8988T (cell line): ENCODE results near the gene MAIP1.
A peak's percentile ranks its signal among the peaks of the same experiment; 100 is the strongest.

Experiments used
- DNase-seq: peaks from one replicate; pipeline ENCODE4 v3.0.0; 2011

MAIP1 gene

GRCh38 chr2:199950396-199950795 is 5.0 kb upstream of the MAIP1 start:
- no peak for DNase-seq

DNA sequence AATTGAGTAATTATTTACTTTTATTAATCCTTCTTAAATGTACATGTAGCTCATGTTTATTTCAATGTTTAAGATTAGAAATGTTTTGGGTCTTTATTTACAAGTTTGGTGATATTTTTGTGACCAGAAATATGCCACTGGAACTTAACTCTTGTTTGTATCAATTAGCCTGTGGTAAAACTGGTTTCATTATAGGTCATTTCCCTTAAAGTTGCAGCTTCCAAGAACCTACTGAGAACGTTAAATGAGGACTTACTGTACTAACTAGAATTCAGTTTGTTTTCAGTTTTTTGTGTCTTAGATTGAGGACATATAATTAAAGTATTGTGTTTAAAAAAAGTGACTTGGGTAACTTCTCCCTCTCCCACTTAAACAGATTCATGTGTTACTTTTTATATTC is 4.4 kb upstream of the MAIP1 start:
- DNase-seq: no peak

DNA sequence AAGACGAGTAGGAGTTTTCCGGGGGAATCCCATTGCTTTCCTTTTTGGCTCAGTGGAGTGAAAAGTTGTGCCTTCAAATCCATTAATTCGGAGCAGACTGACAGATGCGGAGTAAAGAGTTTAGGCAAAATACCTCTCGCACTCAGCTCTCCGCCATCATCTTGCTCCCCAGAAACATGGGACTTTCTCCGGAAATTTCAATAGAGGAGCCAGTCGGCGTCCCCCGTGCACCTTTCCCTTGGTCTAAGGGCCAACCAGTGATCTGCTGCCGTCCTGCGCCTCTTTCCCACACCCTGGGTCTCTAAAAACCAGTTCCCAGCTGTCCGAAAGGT is 409 bp upstream of the MAIP1 start:
- peak; percentile 39 for DNase-seq

GRCh38 chr2:199956062-199956380 is 639 bp downstream of the MAIP1 start:
- no peak for DNase-seq

- DNase-seq: no peak
Measured at GRCh38 chr2:199958014-199958413, 2.6 kb downstream of the MAIP1 start.

DNA sequence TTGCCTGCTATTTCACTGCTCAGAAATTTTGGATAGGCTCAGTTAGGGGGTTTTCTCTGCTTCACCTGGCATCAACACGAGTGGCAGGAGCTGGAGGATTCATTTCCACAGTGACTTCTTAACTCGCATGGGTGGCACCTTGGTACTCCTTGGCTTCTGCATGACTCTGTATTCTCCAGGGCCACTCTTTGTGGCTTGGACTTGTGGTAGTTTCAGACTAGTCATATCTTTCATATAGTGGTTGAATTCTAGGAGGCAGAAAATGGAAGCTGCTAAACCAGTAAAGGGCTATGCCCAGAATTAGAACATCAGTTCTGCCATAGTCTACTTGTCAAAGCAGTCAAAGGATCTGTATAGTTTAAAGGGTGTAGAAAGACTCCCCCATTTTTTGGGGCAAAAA is 6.8 kb downstream of the MAIP1 start:
- DNase-seq: no peak

GRCh38 chr2:199966405-199966804 is 11.0 kb downstream of the MAIP1 start:
- no peak for DNase-seq

- no peak for DNase-seq
Measured at GRCh38 chr2:199966976-199967375, 11.6 kb downstream of the MAIP1 start.

DNA sequence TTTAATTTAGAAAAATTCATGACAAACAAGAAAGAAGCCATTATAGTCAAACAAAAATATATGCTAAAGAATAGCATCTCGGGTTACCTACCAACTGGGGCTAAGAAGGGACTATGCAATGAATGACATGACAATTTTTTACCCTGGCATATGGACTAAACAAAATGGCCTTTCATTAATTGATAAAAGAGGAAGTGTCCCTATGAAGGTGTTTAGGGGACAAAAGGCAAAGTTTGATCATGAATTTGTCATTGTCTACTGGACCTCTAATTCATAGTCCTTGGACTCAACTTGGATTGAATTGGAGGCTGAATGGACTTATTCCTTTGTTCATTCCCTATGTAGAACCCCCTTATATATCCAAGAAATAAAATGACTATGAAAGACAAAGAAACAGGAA is 12.7 kb downstream of the MAIP1 start:
- DNase-seq: no peak

GRCh38 chr2:199972088-199972626 is 16.8 kb downstream of the MAIP1 start:
- no peak for DNase-seq

GRCh38 chr2:199973703-199974102 is 18.3 kb downstream of the MAIP1 start:
- DNase-seq: no peak

- DNase-seq: no peak
Measured at GRCh38 chr2:199975273-199975895, 20.0 kb downstream of the MAIP1 start.

DNA sequence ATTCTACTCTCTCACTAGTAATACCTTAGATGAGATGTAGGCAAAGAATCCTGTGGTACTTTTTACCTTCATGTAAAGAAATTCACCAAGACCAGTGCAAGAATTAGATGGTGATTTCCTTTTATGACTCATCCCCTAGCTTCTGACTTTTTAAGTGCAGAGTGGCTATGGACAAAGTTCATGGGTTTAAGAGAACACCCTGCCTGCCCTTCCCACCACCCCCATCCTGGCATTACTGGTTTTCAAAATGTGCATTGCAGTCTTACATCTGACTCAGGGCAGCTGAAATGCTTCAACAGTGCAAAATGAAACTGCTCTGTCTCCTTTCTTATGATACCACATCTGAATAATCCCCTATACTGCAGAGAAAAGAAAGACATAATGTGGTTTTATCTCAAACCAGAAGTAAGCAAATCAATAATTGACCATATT is 22.6 kb downstream of the MAIP1 start:
- DNase-seq: no peak

- DNase-seq: no peak
Measured at GRCh38 chr2:199979398-199979797, 24.0 kb downstream of the MAIP1 start.

DNA sequence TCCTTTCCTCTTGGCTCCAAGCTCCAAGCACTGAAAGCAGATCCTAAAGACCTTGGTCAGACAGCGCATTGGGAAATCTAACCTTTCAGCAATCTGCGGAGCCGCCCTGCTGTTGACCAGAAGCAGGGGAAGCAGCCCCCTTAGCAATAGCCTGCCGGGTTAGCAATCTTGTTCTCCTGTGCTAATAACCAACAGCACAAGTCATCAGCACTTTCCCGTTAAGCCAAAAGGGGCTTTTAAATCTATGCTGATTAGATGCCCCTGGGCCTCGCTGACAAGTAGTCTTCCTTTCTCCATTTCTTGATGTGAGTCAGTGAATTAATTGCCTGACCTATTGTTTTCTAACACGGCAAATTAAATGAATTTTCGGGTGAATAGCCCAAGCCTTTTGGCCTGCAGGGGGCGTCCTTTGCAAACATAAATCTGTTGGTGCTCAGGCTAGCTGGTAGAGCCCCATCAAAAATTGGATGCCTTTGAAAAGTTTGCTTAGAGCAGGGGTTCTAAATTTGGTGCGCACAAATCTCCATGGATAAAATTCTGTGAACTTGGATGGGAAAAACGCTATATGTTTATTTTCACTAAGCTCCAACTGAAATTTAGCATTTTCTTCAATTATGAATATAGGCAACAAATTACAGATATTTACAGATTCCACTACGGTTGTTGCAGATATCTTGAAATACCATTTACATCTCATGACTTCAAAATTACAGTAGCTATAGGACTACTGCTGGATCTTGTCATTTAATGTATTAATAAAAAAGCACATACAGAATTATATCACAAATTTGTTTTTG is 24.6 kb downstream of the MAIP1 start:
- DNase-seq: peak; percentile 18

GRCh38 chr2:199982126-199982843 is 26.9 kb downstream of the MAIP1 start:
- DNase-seq: no peak

GRCh38 chr2:199983534-199983933 is 28.2 kb downstream of the MAIP1 start:
- DNase-seq: no peak

- no peak for DNase-seq
Measured at GRCh38 chr2:199984159-199984558, 28.8 kb downstream of the MAIP1 start.

GRCh38 chr2:199984755-199985154 is 29.4 kb downstream of the MAIP1 start:
- DNase-seq: no peak

GRCh38 chr2:199985625-199986207 is 30.3 kb downstream of the MAIP1 start:
- DNase-seq: no peak

DNA sequence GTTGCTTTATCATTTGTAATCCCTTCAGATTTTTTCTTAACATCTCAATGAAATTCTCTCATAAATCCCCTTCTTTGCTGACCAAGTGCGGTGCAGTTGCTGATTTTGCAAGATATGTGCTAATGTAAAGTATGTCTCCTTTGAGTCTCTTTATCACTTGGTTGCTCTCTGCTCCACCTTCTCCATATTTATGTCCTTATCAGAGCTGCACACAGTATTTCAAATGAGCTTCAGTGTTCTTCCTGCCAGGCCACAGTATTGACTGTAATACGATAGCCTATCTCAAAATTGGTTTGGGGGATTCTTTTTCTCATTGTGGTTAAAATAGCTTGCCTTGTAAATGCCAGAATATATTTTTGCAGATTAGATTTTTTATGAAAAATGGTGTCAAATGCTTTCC is 32.2 kb downstream of the MAIP1 start:
- no peak for DNase-seq

GRCh38 chr2:199988151-199988550 is 32.8 kb downstream of the MAIP1 start:
- no peak for DNase-seq

DNA sequence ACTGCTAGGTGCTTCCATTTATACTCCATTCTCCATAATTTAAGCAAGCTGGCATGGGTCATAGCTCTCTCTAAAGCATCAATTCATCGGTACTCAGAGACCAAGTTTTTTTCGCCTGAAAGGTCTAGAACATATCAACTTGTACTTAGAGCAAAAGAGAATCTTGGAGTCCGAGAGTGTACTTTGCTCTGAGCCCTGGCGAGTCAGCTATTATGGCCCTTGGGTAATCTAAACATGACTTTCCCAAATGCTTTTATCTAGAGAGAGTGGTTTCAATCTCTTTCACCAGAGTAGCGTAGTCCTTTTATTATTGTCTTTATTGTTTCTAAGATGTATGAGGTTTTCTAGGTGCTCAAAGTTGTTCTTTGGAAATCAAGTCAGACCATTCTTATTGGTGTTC is 34.4 kb downstream of the MAIP1 start:
- DNase-seq: no peak

DNA sequence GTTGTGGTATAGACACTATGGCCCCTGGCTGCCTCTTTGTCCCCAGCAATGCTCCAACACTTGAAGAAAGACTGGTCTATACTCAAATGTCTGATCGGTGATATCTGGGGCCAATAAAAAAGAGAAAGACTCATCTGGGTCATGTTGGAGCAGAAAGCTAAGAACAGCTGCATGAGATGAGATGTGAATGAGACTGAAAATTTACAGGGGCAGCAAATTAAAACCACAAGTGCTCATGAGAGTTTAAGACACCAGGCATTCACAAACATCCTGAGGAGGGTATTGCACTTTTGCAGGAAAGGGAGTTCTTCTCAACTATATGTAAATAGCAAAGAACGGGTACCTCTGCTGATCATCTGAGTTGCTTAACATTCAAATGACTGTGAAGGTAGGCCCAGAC is 36.3 kb downstream of the MAIP1 start:
- DNase-seq: no peak
